Measurements from ENCODE around the gene CDH23. TPM values are rescaled to one million over a fixed set of nuclear protein-coding genes. Genes with fewer than 3 reads are reported as not detected.

CDH23 gene
- total RNA-seq, 1 donor from 2014 or later = not detected

DNA sequence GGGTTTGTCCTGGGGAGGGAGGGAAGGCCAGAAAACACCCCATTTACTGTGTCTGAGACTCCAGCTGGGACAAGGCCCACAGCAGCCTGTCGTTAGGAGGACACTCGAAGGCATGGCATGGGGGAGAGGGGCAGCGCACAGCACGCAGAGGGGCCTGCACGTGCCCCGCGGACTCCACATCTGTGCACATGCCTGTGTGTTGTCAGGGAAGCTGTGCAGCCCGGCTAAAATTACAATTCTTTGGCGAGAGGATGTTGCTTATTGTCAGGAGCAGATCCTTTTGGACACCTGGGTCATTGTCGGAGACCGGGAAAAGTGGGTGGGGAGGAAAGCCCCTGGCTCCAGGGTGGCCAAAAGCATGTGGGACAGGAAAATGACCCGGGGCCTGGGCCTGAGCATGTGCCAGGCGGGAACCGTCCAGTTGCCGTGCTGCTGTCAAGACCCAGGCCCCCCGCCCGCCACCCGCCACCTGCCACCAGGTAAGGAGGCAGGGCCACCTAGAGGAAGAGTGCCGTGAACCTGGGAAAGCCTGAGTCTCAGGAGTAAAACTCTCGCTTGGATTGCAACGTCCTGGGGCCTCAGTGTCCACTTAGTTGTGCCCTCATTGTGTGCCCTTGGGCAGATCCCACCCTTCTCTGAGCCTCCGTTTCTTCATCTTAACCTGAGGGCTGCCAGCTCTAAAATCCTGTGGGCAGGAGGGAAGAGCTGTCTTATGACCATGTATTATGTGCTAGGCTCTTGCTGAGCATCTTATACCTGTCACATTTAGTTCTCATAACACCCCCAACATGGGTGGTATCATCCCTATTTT lies 369.4 kb downstream of the CDH23 start:
- H3K9me3 Mint-ChIP-seq (ENCODE audit: low read depth) = no peaks in the 10 kb centered on the region
- peaks cover 24% of the 10 kb centered on the region for H3K4me1 Mint-ChIP-seq (ENCODE audit: low read depth)
- H3K36me3 Mint-ChIP-seq (ENCODE audit: low read depth) = no peaks in the 10 kb centered on the region
- no peak overlapping the region for H3K27ac Mint-ChIP-seq (ENCODE audit: unreplicated experiment)
- H3K4me3 Mint-ChIP-seq (ENCODE audit: unreplicated experiment) = no peak overlapping the region
- DNase-seq (ENCODE audit: low spot score) = peak; percentile 62
- peaks cover 3% of the 10 kb centered on the region for H3K27me3 Mint-ChIP-seq (ENCODE audit: low read depth)
- TF ChIP-seq CTCF (IDR thresholded peaks at IDR 0.05) = no peak

- H3K4me3 Mint-ChIP-seq (ENCODE audit: unreplicated experiment) = no peak overlapping the region
- no peaks in the 10 kb centered on the region for H3K9me3 Mint-ChIP-seq (ENCODE audit: low read depth)
- H3K27me3 Mint-ChIP-seq (ENCODE audit: low read depth) = peaks cover 3% of the 10 kb centered on the region
- TF ChIP-seq CTCF (IDR thresholded peaks at IDR 0.05) = no peak
- DNase-seq (ENCODE audit: low spot score) = peak; percentile 59
- no peaks in the 10 kb centered on the region for H3K36me3 Mint-ChIP-seq (ENCODE audit: low read depth)
- H3K27ac Mint-ChIP-seq (ENCODE audit: unreplicated experiment) = peak overlapping the region; percentile 8
- H3K4me1 Mint-ChIP-seq (ENCODE audit: low read depth) = peaks cover 24% of the 10 kb centered on the region
These were observed 370.1 kb downstream of the CDH23 start for GRCh38 chr10:71766717-71767419.

- peak overlapping the region; percentile 61 for H3K27ac Mint-ChIP-seq (ENCODE audit: unreplicated experiment)
- peaks cover 29% of the 10 kb centered on the region for H3K4me1 Mint-ChIP-seq (ENCODE audit: low read depth)
- DNase-seq (ENCODE audit: low spot score) = peak; percentile 64
These were observed 370.8 kb downstream of the CDH23 start for GRCh38 chr10:71767420-71768035.

DNA sequence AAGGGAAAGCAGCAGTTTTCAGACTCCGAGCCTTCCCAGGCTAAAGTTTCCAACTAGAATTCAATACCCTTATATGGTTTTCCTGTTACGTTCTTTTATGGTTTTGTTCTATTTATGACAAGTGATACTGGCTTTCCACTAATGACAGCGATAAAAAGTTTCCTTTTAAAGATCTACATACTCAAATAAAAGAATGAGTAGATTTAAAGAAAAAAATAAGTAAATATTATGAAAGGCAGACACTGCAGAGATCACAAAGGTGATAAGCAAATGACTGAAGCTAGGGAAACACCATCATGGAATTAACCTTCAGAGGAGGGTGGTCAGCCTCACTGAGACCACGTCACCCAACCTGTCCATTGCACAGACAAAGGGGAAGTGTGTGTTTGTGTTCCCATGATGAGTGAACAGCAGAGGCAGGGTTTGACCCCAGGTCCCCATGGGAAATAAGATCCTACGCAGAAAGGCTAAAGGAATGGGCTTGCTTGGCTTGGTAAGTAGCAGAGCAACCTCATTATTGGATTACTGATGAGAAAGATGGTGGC lies 372.6 kb downstream of the CDH23 start:
- no peaks in the 10 kb centered on the region for H3K36me3 Mint-ChIP-seq (ENCODE audit: low read depth)
- no peaks in the 10 kb centered on the region for H3K9me3 Mint-ChIP-seq (ENCODE audit: low read depth)
- no peak overlapping the region for H3K27ac Mint-ChIP-seq (ENCODE audit: unreplicated experiment)
- peak; percentile 2 for DNase-seq (ENCODE audit: low spot score)
- H3K4me3 Mint-ChIP-seq (ENCODE audit: unreplicated experiment) = no peak overlapping the region
- TF ChIP-seq CTCF (IDR thresholded peaks at IDR 0.05) = no peak
- H3K27me3 Mint-ChIP-seq (ENCODE audit: low read depth) = peaks cover 1% of the 10 kb centered on the region
- H3K4me1 Mint-ChIP-seq (ENCODE audit: low read depth) = peaks cover 35% of the 10 kb centered on the region

More at GRCh38 chr10:71767420-71768035, 370.8 kb downstream of the CDH23 start:
- Mint-ChIP-seq H3K27me3 (ENCODE audit: low read depth) (peaks cover under 1% of the 10 kb centered on the region), H3K4me3 (ENCODE audit: unreplicated experiment) (no peak overlapping the region), H3K9me3 (ENCODE audit: low read depth) (no peaks in the 10 kb centered on the region), H3K36me3 (ENCODE audit: low read depth) (no peaks in the 10 kb centered on the region)
- TF ChIP-seq CTCF (IDR thresholded peaks at IDR 0.05) = no peak

GRCh38 chr10:71770255-71770654 lies 373.5 kb downstream of the CDH23 start:
- H3K27me3 Mint-ChIP-seq (ENCODE audit: low read depth) = peaks cover 3% of the 10 kb centered on the region
- no peaks in the 10 kb centered on the region for H3K9me3 Mint-ChIP-seq (ENCODE audit: low read depth)
- H3K27ac Mint-ChIP-seq (ENCODE audit: unreplicated experiment) = no peak overlapping the region
- DNase-seq (ENCODE audit: low spot score) = no peak
- no peak overlapping the region for H3K4me3 Mint-ChIP-seq (ENCODE audit: unreplicated experiment)
- no peaks in the 10 kb centered on the region for H3K36me3 Mint-ChIP-seq (ENCODE audit: low read depth)
- TF ChIP-seq CTCF (IDR thresholded peaks at IDR 0.05) = no peak
- peaks cover 34% of the 10 kb centered on the region for H3K4me1 Mint-ChIP-seq (ENCODE audit: low read depth)
